Left ventricle myocardium inferior (tissue), 1 donor: Measurements from ENCODE around the gene C1QTNF12. TPM values are rescaled to one million over a fixed set of nuclear protein-coding genes. Genes with fewer than 3 reads are reported as not detected.

ENCODE experiments used
- DNase-seq: peaks from one replicate; pipeline ENCODE4 v3.0.0-alpha.2; 2020
- H3K27ac ChIP-seq: fragments of 200-600 bp; replicated peaks from 2 replicates; pipeline ENCODE4 v1.8.0; 2021
- H3K27me3 ChIP-seq: fragments of 200-600 bp; 2 replicates; pipeline ENCODE4 v1.8.0; 2021; ENCODE audit warnings: low read depth
- H3K36me3 ChIP-seq: fragments of 200-600 bp; 2 replicates; pipeline ENCODE4 v1.8.0; 2021
- H3K4me1 ChIP-seq: fragments of 200-600 bp; 2 replicates; pipeline ENCODE4 v1.8.0; 2021
- H3K4me3 ChIP-seq: fragments of 200-600 bp; 2 replicates; pipeline ENCODE4 v1.8.0; 2021; ENCODE audit warnings: mild to moderate bottlenecking, moderate library complexity
- H3K9me3 ChIP-seq: fragments of 200-600 bp; replicated peaks from 2 replicates; pipeline ENCODE4 v1.8.0; 2021
- CTCF ChIP-seq: fragments of 200-600 bp; IDR thresholded peaks from 2 replicates; pipeline ENCODE4 v1.8.0; 2021; ENCODE audit warnings: antibody characterized with exemption, mild to moderate bottlenecking, borderline replicate concordance
- intact Hi-C: fragments of 100-400 bp; cut with micrococcal nuclease; formaldehyde crosslinking; loops from one replicate; pipeline ENCODE4 v1.11.0; 2022
- total RNA-seq: library from RNA; stranded (reverse); fragmentation: NEBNext Ultra II Directional; extraction: Animal tissue kit (Norgen Biotek cat#: 25700); gene quantifications from one replicate; pipeline ENCODE4 v1.2.1, GENCODE V29; 2021
- donor health status: DM: no; HTN: yes; CAD: no; lungs with severe emphysema.

C1QTNF12 gene
- total RNA-seq, 1 donor from 2014 or later, result 0.55 TPM

DNA sequence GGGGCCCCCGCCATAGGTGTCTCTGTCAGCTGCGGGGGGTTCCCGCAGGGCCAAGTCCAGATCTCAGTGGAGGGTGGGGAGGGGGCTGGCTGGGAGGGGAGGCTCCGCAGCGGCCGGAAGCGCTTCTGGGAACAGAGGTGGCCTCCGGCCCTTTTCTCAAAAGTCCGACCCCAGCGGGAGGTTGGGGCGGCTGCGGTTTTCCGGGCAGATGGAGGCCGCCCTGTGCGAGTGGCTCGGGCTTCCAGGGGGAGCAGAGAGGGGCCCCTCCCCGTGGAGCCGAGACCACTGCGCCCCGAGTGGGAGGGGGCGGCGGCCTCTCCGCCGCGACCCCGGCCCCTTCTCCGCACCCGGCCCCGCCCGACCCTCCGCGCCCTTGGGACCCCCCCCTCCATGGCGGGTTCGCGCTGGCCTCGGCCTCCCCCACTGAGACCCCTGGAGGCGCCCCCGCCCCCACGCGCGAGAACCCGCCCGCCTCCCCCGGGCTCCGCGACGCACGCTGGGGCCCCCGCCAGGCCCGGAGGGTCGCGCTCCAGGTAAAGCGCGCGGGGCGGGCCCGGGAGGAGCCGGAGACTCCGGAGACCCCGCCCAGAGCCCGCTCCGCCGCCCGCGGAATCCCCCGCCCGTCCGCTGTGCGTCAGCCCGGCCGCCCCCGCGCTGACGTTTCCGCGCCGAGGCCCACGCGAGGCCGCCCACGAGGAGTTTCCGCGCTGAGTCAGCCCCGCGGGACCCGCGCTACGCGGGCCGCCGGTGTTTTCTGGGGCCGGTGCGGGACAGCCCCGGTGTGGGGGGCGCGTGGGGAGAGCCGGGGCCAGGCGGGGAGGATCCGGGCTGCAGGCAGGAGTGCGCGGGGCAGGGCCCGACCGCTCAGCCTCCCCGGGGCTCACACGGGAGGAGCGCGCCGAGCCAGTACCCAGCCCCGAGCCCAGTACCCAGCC is 45.4 kb downstream of the C1QTNF12 start:
- H3K4me1 ChIP-seq, result peaks cover 22% of the 10 kb centered on the region
- H3K36me3 ChIP-seq, result no peaks in the 10 kb centered on the region
- no peak for TF ChIP-seq CTCF
- intact Hi-C loops, result no loop called here
- peak overlapping the region; percentile 65 for H3K4me3 ChIP-seq
- no peaks in the 10 kb centered on the region for H3K9me3 ChIP-seq
- peak; percentile 44 for DNase-seq
- peaks cover 45% of the 10 kb centered on the region for H3K27me3 ChIP-seq
- peak overlapping the region; percentile 50 for H3K27ac ChIP-seq

- peaks cover 35% of the 10 kb centered on the region for H3K27me3 ChIP-seq
- H3K27ac ChIP-seq, result no peak overlapping the region
These were observed 46.3 kb downstream of the C1QTNF12 start for GRCh38 chr1:1199961-1200875.

DNA sequence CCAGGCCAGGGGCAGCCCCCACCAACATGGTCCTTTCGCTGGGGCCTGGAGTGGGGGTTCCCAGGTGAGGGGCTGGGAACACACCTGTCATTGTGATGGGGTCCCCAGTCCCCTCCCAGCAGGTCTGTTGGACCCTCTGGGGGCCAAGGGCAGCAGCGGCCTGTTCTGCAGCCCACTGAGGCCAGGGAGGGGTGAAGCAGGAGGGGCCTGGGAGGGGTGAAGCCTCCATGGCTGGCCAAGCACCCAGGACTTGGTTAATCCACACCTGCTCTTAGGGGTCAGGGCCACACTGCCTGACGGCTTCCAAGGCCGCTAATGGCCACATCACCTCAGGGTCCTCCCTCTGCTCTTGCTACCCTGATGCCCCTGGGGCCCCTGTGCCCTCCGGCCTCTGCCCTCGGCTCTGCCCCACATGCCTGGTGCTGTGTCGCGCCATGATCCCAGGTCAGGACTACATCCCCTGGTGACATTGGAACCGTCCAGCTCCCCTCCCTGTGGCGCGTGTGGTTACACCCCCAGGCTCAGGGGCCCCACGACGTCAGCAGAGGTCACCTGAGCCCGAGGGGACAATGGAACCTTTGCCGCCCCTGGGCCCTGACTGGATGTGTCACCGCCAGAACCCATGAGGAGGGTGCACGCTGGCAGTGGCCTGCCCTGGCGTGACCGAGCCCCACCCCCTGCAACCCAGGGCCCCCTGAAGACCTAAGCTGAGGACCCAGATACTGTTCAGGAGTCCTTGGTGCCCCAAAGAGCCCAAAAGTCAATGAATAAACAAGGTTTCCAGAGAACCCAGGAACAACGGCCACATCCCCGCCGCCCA is 47.2 kb downstream of the C1QTNF12 start:
- H3K4me1 ChIP-seq, result peaks cover 16% of the 10 kb centered on the region
- no peak overlapping the region for H3K4me3 ChIP-seq
- no peak overlapping the region for H3K27ac ChIP-seq
- H3K27me3 ChIP-seq, result peaks cover 31% of the 10 kb centered on the region
- DNase-seq, result peak; percentile 11
- intact Hi-C loops, result no loop called here
- no peaks in the 10 kb centered on the region for H3K36me3 ChIP-seq
- H3K9me3 ChIP-seq, result peaks cover 14% of the 10 kb centered on the region
- no peak for TF ChIP-seq CTCF

More at GRCh38 chr1:1199961-1200875, 46.3 kb downstream of the C1QTNF12 start:
- TF ChIP-seq CTCF, result no peak
- Histone ChIP-seq H3K36me3 (no peaks in the 10 kb centered on the region), H3K4me1 (peaks cover 16% of the 10 kb centered on the region), H3K4me3 (peak overlapping the region; percentile 65), H3K9me3 (peaks cover 5% of the 10 kb centered on the region)
- peak; percentile 16 for DNase-seq
- intact Hi-C loops, result no loop called here

GRCh38 chr1:1198423-1199140 is 47.9 kb downstream of the C1QTNF12 start:
- Histone ChIP-seq H3K9me3 (peaks cover 16% of the 10 kb centered on the region), H3K27me3 (peaks cover 26% of the 10 kb centered on the region), H3K36me3 (no peaks in the 10 kb centered on the region), H3K27ac (no peak overlapping the region), H3K4me3 (no peak overlapping the region), H3K4me1 (peaks cover 16% of the 10 kb centered on the region)
- no peak for TF ChIP-seq CTCF
- intact Hi-C loops, result no loop called here
- peak; percentile 12 for DNase-seq
